NCI-H69 (cell line): ENCODE measurements around the gene WNT9A.

Source experiments
- DNase-seq: peaks from one replicate; lab custom pipeline; 2025; lab: John Stamatoyannopoulos, UW

Gene WNT9A

GRCh38 chr1:227897704-227898438 is 49.9 kb downstream of the WNT9A start:
- no peak for DNase-seq

- no peak for DNase-seq
Observed at GRCh38 chr1:227896710-227897655, 50.7 kb downstream of the WNT9A start.

- DNase-seq = no peak
Observed at GRCh38 chr1:227895828-227896685, 51.7 kb downstream of the WNT9A start.

GRCh38 chr1:227894831-227895451 is 52.8 kb downstream of the WNT9A start:
- DNase-seq = no peak

GRCh38 chr1:227893949-227894721 is 53.6 kb downstream of the WNT9A start:
- no peak for DNase-seq

- DNase-seq = no peak
Observed at GRCh38 chr1:227893300-227893948, 54.3 kb downstream of the WNT9A start.

GRCh38 chr1:227892489-227893299 is 55.0 kb downstream of the WNT9A start:
- peak; percentile 18 for DNase-seq

- no peak for DNase-seq
Observed at GRCh38 chr1:227891955-227892488, 55.7 kb downstream of the WNT9A start.

GRCh38 chr1:227891223-227891954 is 56.3 kb downstream of the WNT9A start:
- DNase-seq = peak; percentile 23

GRCh38 chr1:227890451-227891222 is 57.1 kb downstream of the WNT9A start:
- DNase-seq = no peak

GRCh38 chr1:227889863-227890405 is 57.8 kb downstream of the WNT9A start:
- DNase-seq = no peak

GRCh38 chr1:227889047-227889862 is 58.5 kb downstream of the WNT9A start:
- no peak for DNase-seq

- peak; percentile 66 for DNase-seq
Observed at GRCh38 chr1:227888404-227889046, 59.2 kb downstream of the WNT9A start.

- DNase-seq = no peak
Observed at GRCh38 chr1:227887697-227888403, 59.9 kb downstream of the WNT9A start.

GRCh38 chr1:227886993-227887696 is 60.6 kb downstream of the WNT9A start:
- DNase-seq = peak; percentile 69
